NCI-H2081 (cell line): ENCODE measurements around the gene AP3S2.
"Not testable (repeated sequence)": the region's sequence is repeated elsewhere in the genome, so short reads cannot be mapped to it uniquely, and the experiment has no call there.

Experiments
- DNase-seq, 2 experiments: peaks; one replicate each; lab custom pipeline; 2025; lab: John Stamatoyannopoulos, UW

Gene AP3S2

DNA sequence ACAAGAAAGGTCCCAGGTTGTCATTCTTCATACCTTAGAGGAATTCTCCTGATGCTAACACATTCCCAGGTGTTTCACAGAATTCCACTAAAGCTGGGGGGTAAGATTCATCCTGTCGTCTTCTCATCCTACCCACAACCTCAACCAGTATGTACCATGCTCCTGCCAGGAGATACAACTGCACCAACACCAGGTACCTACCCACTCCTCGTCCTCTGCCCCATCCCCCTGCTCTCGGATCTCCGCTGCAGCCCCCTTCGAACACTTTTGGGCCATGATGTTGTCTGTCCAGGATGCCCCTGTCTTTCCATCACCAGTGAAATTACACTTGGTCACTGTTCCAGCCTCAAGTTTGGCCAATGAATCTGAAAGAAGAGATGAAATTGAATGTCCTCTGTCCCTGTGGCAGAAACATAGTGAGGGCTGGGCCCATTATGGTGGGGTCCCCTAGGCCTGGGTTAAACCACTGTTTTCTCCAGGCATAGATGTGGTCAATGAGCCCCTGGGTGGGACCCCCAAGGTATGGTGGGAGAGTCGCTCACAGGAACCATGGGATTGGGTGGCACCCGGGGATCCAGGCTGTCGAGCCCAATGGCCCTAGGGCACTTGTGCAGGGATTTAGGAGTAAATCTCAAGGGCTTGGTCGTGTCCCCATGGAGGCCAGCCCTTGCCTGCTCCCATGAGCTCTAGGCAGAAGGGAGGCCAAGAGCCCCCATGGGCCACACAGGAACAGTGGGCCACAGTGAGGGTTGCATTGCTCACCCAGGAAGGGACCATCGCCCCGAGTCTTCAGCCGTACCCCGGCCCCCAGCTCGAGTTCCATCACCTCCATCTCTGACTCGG, 9.4 kb upstream of the AP3S2 start:
- DNase-seq, result no peak

- no peak for DNase-seq
Observed at GRCh38 chr15:89900849-89901248, 7.1 kb upstream of the AP3S2 start.

DNA sequence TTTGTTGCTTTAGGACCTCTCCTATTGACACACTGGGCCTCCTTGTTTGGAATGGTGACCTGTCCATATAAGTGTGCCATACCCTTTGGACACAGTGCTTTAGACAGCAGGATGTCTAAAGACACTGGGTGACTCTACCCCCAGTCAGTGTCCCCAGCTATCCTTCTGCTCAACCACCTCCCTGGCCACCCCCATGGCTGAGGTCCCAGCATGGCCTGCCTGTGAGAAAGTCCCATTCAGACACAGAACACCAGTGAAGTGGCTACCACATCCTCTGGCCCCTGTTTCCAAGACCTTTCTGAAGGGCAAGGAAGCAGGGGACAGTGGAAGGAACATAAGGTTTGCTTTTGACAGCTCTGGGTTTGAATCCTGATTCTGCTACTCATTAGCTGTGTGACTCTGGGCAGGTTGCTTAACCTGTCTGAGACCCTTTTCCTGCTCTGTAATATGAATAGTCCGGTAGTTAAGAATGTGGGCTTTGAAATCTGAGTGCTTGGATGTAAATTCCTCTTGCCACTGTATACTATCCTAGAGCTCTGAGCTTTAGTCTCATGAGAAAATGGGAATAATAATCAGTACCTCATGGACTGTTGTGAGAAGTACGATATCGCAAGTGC, 6.3 kb upstream of the AP3S2 start:
- no peak for DNase-seq

- no peak for DNase-seq
Observed at GRCh38 chr15:89899295-89899945, 5.6 kb upstream of the AP3S2 start.

- peak; percentile 41 to 63 for DNase-seq
Observed at GRCh38 chr15:89898614-89899294, 5.0 kb upstream of the AP3S2 start.

GRCh38 chr15:89898146-89898545, 4.4 kb upstream of the AP3S2 start:
- no peak for DNase-seq

DNA sequence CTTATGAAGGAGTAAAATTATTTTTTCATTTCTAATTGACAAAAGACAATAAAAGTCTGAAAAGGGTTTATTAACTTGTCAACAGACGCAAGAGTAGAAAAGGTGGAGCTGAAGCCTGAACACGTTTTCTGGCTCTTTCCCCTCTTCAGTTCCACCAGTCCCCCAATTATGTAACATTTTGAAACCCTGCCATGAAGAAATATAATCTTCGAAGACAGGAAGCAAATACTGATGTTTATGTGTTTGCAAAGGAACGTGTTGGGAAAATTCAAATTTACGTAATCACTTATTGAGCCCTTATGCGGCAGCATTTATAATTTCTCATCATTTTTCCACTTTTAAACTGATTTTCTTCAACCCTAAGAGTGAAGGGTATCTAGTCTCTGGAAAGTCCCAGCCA, 767 bp downstream of the AP3S2 start:
- DNase-seq, result no peak

- DNase-seq, result peak in 1 of 2 experiments; percentile 14
Observed at GRCh38 chr15:89888214-89888804, 5.5 kb downstream of the AP3S2 start.

DNA sequence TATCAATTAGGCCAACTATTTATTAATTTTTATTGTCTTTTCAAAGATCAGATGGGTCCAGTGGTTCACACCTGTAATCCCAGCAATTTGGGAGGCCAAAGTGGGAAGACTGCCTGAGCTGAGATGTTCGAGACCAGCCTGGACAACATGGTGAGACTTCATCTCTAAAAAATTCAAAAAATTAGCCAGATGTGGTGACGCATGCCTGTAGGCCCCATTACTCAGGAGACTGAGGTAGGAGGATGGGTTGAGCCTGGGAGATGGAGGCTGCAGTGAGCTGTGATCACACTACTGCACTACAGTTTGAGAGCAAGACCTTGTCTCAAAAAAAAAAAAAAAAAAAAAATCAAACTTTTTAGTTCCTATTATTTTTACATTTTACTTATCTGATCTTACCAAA, 8.2 kb downstream of the AP3S2 start:
- DNase-seq, result no peak

- not testable (repeated sequence) for DNase-seq
Observed at GRCh38 chr15:89885179-89885578, 8.6 kb downstream of the AP3S2 start.

DNA sequence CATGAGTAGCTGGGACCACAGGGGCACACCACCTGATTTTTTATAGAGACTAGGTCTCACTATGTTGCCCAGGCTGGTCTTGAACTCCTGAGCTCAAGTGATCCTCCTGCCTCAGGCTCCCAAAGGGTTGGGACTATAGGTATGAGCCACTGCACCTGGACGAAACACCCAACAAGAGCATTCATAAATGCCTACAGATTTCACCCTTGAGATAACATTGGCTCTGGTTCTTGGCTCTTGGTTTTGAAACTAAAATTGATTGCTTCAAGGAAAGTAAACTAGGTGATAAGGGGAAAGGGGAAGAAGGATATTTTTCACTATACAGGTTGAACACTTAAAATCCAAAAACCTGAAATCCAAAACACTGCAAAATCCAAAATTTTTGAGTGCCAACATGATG, 10.3 kb downstream of the AP3S2 start:
- DNase-seq, result no peak

- DNase-seq, result no peak
Observed at GRCh38 chr15:89880727-89881126, 13.1 kb downstream of the AP3S2 start.

DNA sequence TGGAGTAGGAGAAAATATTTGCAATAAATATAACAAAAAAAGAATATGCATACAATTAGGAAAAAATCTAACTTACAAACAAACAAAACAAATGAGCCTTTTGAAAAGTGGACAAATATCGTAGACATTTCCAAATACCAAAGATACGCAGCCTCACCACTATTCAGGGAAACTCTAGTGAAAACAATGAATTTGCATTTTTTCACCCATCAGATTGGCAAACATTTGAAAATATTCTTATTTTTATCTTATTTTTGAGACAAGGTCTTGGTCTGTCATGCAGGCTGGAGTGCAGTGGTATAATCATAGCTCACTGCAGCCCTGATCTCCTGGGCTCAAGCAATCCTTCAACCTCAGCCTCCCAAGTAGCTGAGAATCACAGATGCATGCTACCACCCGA, 15.5 kb downstream of the AP3S2 start:
- no peak for DNase-seq

DNA sequence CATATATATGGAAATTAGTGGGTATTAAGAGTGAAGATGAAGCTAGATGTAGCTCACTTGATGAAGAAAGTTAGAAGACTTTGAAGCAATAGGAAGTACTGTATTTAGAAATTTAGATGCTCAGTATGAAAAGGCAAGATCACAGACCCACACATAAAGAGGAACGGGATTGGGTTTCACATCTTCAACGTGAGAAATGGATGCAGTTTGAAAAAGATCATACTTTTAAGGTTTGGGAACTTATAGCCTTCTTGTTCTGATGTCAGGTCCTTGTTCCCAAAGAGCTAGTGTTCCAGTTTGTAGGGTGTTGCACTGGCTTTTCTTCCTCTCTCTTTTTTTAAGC, 16.7 kb downstream of the AP3S2 start:
- no peak for DNase-seq

DNA sequence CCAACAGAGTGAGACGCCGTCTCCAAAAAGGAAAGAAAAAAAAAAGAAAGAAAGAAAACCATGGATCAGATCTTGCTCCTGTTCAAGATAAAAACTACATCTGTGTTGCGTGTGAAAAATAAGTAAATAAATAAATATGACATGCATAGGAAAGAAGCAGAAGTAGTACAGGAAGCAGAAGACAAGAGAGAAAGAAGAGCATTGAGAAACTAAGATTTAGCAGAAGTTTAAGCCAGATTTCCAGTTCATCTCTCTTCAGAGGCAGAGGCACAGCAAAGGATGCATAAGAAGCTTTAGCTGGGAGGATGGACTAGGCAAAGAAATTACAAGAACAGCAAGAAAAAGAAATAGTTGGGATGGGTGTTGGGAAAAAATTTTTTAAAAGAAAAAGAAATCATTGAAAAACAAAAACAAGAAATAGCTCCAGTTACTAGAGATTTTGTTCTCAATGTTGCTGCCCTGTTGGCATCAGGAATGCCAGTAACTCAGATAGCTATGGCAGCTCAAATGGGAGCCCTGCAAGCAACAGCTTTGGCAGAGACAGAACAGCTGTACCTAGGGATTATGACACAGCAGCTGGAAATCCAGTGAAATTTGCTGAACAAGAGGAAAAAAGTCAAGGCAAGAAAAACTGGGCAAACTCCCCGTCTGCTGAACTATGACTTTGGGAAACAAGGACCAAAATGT, 17.3 kb downstream of the AP3S2 start:
- no peak for DNase-seq

- DNase-seq, result no peak
Observed at GRCh38 chr15:89875741-89876140, 18.1 kb downstream of the AP3S2 start.

DNA sequence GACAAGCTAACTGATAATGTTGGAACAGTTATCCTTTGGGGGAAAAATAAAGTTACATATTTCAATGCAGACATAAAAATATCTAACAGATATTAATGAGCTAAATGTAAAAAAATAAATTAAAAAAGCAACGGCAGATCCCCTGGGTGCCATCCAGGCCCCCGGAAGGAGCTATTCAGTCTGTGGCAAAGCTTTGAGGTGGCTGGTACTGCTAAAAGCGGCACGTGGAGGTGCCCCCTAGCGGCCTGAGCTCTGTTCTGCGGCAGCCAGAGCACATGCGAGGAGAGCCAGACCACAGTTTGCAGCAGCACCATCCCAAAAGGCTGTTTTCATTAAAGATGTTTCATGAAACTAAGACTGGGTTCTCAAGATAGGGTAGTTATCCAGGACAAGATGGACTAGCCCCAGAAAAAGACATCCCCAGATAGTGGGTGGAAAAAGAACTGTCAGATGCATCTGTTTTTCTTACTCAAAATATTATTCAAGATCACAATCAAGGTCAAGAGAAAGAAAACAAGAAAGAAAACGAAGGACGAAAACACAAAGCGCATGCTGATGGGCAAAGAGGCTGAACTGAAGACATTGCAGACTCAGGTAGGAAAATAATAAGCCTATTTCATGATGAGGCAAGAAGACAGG, 18.7 kb downstream of the AP3S2 start:
- peak; percentile 82 for DNase-seq

- no peak for DNase-seq
Observed at GRCh38 chr15:89870688-89871288, 23.0 kb downstream of the AP3S2 start.

GRCh38 chr15:89870006-89870405, 23.8 kb downstream of the AP3S2 start:
- DNase-seq, result no peak

GRCh38 chr15:89869490-89869889, 24.3 kb downstream of the AP3S2 start:
- DNase-seq, result not testable (repeated sequence)
